ENCODE measurements around the gene KLHL8.

Gene KLHL8

DNA sequence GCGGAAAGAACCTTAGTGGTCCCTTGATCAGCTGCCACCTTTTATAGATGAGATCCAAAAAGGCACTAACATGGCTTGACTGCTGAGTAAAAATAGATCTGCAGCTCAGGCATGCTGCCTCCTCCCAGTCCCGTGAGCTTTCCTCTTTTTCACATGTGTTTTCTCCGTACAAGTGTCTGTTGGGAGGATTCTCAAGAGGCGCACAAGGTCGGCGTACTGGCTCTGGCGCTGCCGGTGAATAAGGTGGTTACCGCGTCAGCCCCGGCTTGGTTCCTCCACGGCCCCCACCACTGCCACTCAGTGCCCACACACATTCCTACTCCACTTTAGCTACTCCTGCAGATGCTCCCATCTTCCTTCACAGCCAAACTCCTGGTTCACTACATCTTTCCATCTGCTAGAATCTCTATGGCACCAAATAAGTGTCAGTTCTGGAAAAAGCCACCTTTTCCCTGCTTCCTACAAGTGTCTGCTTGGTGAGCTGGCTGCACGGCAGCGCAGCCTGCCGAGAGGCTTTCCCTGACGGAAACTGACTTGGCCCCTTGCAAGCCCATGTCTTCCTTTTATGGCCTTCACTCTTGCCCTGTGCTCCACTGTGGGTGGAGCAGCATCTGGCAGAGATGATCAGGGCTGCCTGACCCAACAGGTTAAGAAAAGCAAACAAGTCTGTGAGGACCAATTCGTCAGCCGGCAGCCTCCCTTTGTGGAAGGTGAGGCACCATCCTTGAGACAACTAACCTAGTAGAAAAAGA, 99.8 kb downstream of the KLHL8 start:
- no peak for DNase-seq

DNA sequence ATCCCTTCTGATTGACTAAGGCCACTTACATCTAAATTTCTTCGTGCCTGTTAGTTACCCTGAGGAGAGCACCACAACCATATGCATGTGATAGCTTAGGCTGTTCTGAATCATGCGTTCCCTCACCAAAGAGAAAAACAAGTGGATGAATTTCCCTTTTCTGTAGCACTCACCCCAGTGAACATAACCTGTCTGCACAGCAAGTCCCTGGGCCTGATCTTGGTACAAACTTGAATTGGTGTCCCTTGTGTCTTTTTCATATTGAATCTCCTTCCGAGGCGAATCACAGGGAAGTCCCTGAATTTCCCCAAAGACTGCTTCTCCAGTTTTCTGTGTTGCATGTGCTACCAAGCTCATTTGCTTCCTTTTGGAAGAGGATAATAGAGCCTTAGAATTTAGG, 100.4 kb downstream of the KLHL8 start:
- DNase-seq: peak in 1 of 4 experiments; percentile 11

DNA sequence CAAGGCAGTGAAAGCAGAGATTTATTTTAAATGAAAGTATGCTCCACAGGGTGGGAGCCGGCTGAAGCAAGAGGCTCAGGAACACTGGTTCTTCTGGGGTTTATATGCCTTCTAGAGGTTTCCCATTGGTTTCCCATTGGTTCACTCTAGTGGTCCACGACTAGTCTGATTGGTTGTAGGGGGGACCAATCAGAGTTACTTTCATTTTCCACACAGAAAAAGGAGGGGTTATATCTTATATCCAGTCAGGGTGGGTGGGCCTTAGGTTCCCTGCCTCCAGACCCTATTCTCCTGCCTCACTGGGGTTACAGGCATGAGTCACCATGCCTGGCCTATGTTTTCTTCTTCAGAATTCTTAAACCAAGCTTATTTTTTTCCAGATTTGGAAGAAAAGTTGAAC, 101.6 kb downstream of the KLHL8 start:
- no peak for DNase-seq

DNA sequence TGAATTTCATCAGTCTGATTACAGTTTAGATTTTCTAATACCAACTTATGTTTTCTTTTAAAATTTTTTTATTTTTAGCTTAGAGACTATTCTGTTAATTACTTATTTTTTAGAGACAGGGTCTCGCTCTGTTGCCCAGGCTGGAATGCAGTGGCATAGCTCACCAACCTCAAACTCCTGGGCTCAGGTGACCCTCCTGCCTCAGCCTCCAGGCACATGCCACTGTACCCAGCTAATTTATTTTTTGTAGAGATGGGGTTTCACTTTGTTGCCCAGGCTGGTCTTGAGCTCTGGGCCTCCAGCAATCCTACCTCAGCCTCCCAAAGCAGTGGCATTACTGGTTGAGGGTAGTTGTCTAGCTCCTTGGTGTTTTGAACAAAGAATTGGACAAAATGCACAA, 102.0 kb downstream of the KLHL8 start:
- no peak for DNase-seq

DNA sequence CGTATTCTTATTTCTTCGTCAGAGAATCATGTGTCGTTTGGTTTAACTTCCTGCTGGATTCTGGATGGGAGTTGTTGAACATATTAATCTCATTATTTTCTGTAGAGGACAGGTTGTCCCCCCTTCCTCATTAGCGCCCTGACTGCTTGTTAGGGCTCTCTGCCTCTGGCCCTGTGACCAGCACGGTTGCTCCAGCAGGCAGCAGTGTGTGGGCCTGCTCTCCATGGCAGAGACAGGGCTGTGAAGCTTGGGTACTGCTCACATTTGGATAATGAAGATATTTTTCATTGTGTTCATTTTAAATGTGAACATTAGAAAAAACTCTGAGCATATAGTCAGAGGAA, 102.7 kb downstream of the KLHL8 start:
- no peak for DNase-seq

DNA sequence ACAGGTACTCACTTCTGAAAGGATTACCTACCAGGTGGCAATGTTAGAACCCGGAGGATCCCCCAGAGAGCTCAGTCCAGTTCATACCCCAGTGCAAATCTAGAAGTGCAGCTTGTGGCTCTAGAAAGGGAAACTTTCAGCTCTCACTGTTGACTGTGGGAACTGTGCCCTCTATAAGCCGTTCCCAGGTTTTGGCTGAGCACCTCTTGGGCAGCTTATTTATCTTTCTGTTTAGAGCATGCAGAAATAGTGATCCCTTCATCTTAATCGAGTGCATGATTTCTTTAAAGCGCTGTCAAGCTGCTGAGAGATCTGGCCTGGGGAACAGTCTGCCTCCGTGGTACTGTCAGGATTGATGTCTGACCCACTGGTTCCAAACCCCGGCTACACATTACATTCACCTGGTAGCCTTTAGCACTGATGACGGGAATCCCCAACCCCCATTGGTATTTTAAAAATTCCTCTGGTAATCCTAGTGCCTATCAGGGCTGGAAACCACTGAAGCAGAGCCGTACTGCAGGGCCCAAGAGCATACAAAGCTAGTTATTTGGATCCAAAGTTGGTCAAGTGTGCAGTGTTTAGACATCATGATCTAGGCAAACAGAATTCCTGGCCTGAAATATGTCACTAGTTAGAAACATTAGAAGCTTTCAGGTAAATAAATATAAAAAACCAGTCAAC, 103.2 kb downstream of the KLHL8 start:
- no peak for DNase-seq

DNA sequence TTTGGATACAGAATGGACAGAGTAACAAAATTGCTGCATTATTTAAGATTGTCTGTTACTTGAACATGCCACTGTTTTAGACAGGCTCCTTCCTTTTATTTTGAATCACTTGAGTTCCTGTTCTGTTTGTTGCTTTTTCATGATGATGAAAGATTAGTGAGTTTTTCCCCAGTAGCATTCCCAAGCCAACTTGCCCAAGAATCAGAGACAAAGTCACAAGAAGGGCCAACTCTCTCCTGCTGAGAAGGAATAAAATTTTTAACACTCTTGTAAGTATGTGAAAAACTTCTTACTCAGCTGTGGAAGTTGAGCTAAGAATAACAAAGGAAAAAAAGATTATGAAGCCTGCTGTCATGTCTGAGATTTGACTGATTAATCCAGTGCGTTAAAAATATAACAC, 104.2 kb downstream of the KLHL8 start:
- DNase-seq: no peak

DNA sequence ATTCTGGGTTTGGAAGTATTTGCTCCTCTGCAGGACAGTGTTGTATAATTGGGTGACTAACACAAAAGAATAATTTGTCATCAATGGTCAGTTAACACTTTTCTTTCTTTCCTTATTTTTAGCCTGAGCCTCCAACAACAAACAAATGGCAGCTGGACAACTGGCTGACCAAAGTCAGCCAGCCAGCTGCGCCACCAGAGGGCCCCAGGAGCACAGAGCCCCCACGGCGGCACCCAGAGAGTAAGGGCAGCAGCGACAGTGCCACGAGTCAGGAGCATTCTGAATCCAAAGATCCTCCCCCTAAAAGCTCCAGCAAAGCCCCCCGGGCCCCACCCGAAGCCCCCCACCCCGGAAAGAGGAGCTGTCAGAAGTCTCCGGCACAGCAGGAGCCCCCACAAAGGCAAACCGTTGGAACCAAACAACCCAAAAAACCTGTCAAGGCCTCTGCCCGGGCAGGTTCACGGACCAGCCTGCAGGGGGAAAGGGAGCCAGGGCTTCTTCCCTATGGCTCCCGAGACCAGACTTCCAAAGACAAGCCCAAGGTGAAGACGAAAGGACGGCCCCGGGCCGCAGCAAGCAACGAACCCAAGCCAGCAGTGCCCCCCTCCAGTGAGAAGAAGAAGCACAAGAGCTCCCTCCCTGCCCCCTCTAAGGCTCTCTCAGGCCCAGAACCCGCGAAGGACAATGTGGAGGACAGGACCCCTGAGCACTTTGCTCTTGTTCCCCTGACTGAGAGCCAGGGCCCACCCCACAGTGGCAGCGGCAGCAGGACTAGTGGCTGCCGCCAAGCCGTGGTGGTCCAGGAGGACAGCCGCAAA, 106.0 kb downstream of the KLHL8 start:
- no peak for DNase-seq

DNA sequence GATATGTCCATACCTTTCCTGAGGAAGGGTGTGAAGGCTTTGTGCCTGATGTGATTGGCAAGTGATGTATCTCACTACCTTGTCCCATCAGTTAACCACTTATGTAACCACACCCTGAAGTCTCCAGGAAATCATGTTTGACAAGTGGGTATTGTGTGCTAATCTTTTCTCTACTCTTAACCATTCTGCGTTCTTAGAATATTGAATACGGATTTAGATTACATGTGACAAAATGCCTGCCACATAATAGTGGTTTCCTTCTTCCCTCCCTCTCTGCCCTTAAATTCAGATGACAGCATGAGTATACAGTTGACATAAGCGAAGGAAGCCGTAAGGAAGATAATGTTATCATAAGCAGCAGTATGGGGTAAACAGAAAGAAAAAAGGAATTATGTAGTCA, 108.4 kb downstream of the KLHL8 start:
- DNase-seq: no peak
